Activated CD8-positive, alpha-beta T cell treated with anti-CD3 and anti-CD28 coated beads for 36 hours (primary cell): Measurements from ENCODE around the gene MED15. TPM values are rescaled to one million over a fixed set of nuclear protein-coding genes. Genes with fewer than 3 reads are reported as not detected.
A peak's percentile ranks its signal among the peaks of the same experiment; 100 is the strongest.

Experiments used
- ATAC-seq: fragments of 200-7000 bp; cut with Tn5 transposase; one replicate; pipeline ENCODE4 v1.10.0; 2021; ENCODE audit warnings: mild to moderate bottlenecking, moderate library complexity
- CTCF ChIA-PET: fragments of 350-600 bp; sonication (Branson Sonifier 250); formaldehyde crosslinking; loops from one replicate; lab custom pipeline; 2021; ENCODE audit warnings: antibody characterized with exemption; lab: Charles Lee
- POLR2A ChIA-PET: fragments of 350-600 bp; sonication (Branson Sonifier 250); formaldehyde crosslinking; loops from one replicate; lab custom pipeline; 2021; ENCODE audit warnings: antibody characterized with exemption; lab: Charles Lee
- DNase-seq: peaks from one replicate; pipeline ENCODE4 v3.0.0-alpha.2; 2020
- H3K27ac Mint-ChIP-seq: one replicate; pipeline ENCODE4 v1.8.0; 2021; ENCODE audit warnings: mild to moderate bottlenecking, mixed read lengths
- H3K27me3 Mint-ChIP-seq: one replicate; pipeline ENCODE4 v1.8.0; 2021; ENCODE audit warnings: mixed read lengths
- H3K36me3 Mint-ChIP-seq: one replicate; pipeline ENCODE4 v1.8.0; 2021; ENCODE audit warnings: low read depth, mixed read lengths
- H3K4me1 Mint-ChIP-seq: one replicate; pipeline ENCODE4 v1.8.0; 2021; ENCODE audit warnings: low read depth, mixed read lengths
- H3K4me3 Mint-ChIP-seq: one replicate; pipeline ENCODE4 v1.8.0; 2021; ENCODE audit warnings: mild to moderate bottlenecking, moderate library complexity, mixed read lengths
- H3K9me3 Mint-ChIP-seq: one replicate; pipeline ENCODE4 v1.8.0; 2021; ENCODE audit warnings: mixed read lengths
- intact Hi-C: fragments of 100-400 bp; cut with micrococcal nuclease; formaldehyde crosslinking; loops from one replicate; pipeline ENCODE4 v1.10.0; 2022
- total RNA-seq, 2 experiments: library from RNA; stranded (reverse); gene quantifications; one replicate each; pipeline ENCODE4 v1.2.3, GENCODE V29; 2021
- TF ChIP-seq, protein P1 (sequence below): fragments of 200-600 bp; IDR thresholded peaks from one replicate; pipeline ENCODE4 v1.8.0; 2022; ENCODE audit warnings: antibody characterized with exemption, mild to moderate bottlenecking

MED15 gene
- total RNA-seq, 2 experiments from 2014 or later: 110 to 118 TPM

DNA sequence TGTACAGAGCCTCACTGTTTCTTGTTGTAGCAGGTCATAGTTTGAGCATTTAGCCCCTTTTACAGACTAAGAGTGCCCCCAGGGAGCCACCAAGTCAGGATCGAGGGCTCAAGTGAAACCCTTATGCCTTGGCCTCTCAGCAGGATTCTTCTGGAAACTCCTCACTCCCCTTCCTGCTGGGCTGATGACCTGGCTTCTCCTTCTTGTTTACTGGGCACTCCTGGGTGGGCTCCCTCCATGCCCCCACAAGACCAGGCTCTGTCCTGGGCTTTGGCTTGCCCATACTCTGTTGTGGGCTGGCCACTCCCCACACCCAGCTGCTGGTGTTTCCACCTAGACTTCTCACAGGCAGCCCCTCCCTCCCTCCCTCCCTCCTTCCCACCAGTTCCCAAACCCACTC lies 69.6 kb downstream of the MED15 start:
- DNase-seq: no peak
- CTCF ChIA-PET: interaction anchor here (1.4 kb wide), 1 partner anchor 13 kb away, joined by 5 read pairs; no protein-coding TSS in a partner anchor
- H3K9me3 Mint-ChIP-seq: no peaks in the 10 kb centered on the region
- intact Hi-C loops: no loop called here
- no peaks in the 10 kb centered on the region for H3K27me3 Mint-ChIP-seq
- peaks cover 33% of the 10 kb centered on the region for H3K4me1 Mint-ChIP-seq
- POLR2A ChIA-PET: no interaction called here
- peaks cover 34% of the 10 kb centered on the region for H3K36me3 Mint-ChIP-seq
- TF ChIP-seq, protein P1, sequence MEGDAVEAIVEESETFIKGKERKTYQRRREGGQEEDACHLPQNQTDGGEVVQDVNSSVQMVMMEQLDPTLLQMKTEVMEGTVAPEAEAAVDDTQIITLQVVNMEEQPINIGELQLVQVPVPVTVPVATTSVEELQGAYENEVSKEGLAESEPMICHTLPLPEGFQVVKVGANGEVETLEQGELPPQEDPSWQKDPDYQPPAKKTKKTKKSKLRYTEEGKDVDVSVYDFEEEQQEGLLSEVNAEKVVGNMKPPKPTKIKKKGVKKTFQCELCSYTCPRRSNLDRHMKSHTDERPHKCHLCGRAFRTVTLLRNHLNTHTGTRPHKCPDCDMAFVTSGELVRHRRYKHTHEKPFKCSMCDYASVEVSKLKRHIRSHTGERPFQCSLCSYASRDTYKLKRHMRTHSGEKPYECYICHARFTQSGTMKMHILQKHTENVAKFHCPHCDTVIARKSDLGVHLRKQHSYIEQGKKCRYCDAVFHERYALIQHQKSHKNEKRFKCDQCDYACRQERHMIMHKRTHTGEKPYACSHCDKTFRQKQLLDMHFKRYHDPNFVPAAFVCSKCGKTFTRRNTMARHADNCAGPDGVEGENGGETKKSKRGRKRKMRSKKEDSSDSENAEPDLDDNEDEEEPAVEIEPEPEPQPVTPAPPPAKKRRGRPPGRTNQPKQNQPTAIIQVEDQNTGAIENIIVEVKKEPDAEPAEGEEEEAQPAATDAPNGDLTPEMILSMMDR: no peak
- ATAC-seq: no peak
- H3K4me3 Mint-ChIP-seq: no peak overlapping the region
- H3K27ac Mint-ChIP-seq: no peak overlapping the region

DNA sequence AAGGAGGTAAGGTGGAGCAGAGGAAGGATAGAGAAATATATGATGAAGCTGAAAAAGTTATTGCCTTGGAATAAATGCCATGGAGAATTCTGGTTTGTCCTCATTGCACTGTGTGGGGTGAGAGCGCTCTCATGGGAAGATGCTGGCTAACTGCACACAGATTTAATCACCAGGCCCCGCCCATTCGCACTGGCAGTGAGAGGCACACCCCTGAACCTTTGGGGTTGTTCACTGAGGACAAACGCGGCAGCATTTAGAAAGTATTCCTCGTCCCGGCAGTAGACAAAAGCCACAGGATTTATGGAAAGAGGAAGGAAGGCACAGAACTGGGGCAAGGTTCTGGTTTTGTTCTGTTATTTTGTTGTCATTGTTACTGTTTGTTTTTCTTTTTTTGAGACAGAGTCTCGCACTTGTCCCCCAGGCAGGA lies 70.2 kb downstream of the MED15 start:
- DNase-seq (no peak), ATAC-seq (no peak)
- H3K27me3 Mint-ChIP-seq: no peaks in the 10 kb centered on the region
- POLR2A ChIA-PET: interaction anchor here (0.6 kb wide), 1 partner anchor 62 kb away, joined by 3 read pairs; no protein-coding TSS in a partner anchor
- CTCF ChIA-PET: no interaction called here
- H3K4me3 Mint-ChIP-seq: no peak overlapping the region
- H3K36me3 Mint-ChIP-seq: peaks cover 30% of the 10 kb centered on the region
- TF ChIP-seq, protein P1: no peak
- H3K9me3 Mint-ChIP-seq: no peaks in the 10 kb centered on the region
- H3K27ac Mint-ChIP-seq: peak overlapping the region; percentile 11
- peaks cover 31% of the 10 kb centered on the region for H3K4me1 Mint-ChIP-seq
- intact Hi-C loops: no loop called here

DNA sequence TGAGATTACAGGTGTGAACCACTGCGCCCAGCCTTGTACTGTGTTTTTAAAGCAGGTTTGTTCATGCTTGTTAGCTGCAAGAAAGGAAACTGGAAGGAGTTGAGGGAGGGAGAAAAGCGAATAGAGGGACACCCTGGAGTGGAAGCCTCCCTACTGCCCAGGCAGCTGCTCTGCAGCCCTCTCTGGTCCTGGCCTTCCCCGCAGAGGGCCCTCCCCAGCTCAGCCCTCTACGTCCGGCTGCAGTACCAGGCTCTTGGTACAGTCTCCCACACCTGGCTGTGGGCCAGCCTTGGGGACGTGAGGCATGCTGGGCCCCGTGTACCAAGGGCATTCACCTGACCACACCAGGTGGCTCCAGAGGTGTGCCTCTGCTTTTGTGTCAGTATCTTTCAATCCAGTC lies 70.8 kb downstream of the MED15 start:
- no peak overlapping the region for H3K27ac Mint-ChIP-seq
- H3K9me3 Mint-ChIP-seq: no peaks in the 10 kb centered on the region
- POLR2A ChIA-PET: no interaction called here
- peaks cover 31% of the 10 kb centered on the region for H3K4me1 Mint-ChIP-seq
- H3K27me3 Mint-ChIP-seq: no peaks in the 10 kb centered on the region
- H3K4me3 Mint-ChIP-seq: no peak overlapping the region
- no peak for DNase-seq
- intact Hi-C loops: no loop called here
- no peak for ATAC-seq
- CTCF ChIA-PET: interaction anchor here (1.7 kb wide), 1 partner anchor 10 kb away, joined by 4 read pairs; no protein-coding TSS in a partner anchor
- TF ChIP-seq, protein P1: no peak
- peaks cover 29% of the 10 kb centered on the region for H3K36me3 Mint-ChIP-seq

DNA sequence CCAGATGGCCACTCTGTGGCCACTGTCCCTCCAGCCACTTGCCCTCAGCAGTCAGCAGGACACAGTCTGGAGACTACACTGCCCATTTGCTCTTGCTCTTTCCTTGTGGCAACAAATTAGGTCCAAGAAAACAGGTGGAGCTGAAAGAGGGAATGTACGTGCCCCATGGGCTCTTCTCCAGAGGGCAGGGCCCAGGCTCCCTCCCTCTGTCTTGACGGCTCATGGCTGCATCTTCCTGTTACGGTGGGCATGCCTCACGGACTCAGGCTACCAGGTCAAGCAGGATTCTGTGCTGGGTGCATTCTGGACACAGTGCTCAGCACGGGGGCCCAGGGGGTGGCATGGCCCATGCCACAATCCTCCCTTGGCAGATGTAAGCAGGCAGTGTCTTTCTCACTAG lies 71.3 kb downstream of the MED15 start:
- no peaks in the 10 kb centered on the region for H3K27me3 Mint-ChIP-seq
- H3K36me3 Mint-ChIP-seq: peaks cover 24% of the 10 kb centered on the region
- H3K27ac Mint-ChIP-seq: no peak overlapping the region
- no peaks in the 10 kb centered on the region for H3K9me3 Mint-ChIP-seq
- no peak overlapping the region for H3K4me3 Mint-ChIP-seq
- DNase-seq: no peak
- POLR2A ChIA-PET: no interaction called here
- no peak for ATAC-seq
- TF ChIP-seq, protein P1: no peak
- intact Hi-C loops: no loop called here
- peaks cover 31% of the 10 kb centered on the region for H3K4me1 Mint-ChIP-seq
- CTCF ChIA-PET: interaction anchor here (1.4 to 1.7 kb wide), 2 partner anchors 10 to 15 kb away, joined by 4 to 5 read pairs; no protein-coding TSS in a partner anchor

DNA sequence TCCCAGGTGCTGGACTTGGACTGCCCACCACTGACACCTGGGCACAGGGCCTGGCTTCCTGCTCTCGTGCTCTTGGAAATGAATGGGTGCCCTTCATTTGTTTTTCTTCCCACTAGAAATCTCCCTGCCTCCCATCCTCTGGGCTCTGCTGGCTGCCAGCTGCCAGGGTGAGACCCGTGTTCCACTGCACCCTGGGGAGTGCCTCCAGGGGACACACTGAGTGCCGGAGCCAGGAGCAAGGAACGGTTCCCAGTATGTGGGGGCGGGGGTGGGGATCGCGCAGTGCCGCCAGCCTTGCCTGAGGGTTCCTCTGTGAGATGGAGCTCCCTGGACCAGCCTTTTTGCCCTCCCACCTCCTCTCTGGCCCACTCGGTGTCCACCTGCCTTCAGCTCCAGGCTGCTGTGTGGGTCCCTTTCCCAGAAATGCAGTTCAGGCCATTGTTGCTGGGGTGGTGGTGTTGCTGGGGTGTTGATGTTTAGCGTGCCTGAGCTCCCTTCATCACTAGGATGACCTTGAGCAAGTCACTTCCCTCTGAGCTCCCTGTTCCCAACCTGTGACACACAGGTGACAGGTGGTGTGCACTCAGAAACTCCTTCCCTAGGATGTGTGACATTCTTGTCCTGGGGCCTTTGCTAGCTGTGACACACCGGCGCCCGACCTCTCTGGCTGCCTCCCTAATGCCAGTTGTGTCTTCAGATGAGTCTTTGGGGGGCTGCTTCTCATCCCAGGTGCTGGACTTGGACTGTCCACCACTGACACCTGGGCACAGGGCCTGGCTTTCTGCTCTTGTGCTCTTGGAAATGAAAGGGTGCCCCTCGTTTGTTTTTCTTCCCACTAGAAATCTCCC lies 72.1 kb downstream of the MED15 start:
- DNase-seq (no peak), ATAC-seq (no peak)
- Mint-ChIP-seq H3K4me3 (no peak overlapping the region), H3K4me1 (peaks cover 29% of the 10 kb centered on the region), H3K9me3 (no peaks in the 10 kb centered on the region), H3K36me3 (peaks cover 21% of the 10 kb centered on the region), H3K27me3 (no peaks in the 10 kb centered on the region), H3K27ac (no peak overlapping the region)
- TF ChIP-seq, protein P1: no peak
- POLR2A ChIA-PET: interaction anchor here (1.1 kb wide), 1 partner anchor 28 kb away, joined by 3 read pairs; no protein-coding TSS in a partner anchor
- intact Hi-C loops: no loop called here
- CTCF ChIA-PET: interaction anchor here (1.4 to 1.7 kb wide), 3 partner anchors 8 to 15 kb away, joined by 4 to 5 read pairs (median 4); no protein-coding TSS in a partner anchor
